ENCODE measurements around the gene RBFOX2. TPM values are rescaled to one million over a fixed set of nuclear protein-coding genes. Genes with fewer than 3 reads are reported as not detected.

The RBFOX2 gene
- total and polyA plus RNA-seq, 10 of the 15 experiments (the other 5 are each of a cell fraction or from before 2014, with no cell fraction given) = 0.01 to 2.7 (median 0.17) TPM; not detected in 4

DNA sequence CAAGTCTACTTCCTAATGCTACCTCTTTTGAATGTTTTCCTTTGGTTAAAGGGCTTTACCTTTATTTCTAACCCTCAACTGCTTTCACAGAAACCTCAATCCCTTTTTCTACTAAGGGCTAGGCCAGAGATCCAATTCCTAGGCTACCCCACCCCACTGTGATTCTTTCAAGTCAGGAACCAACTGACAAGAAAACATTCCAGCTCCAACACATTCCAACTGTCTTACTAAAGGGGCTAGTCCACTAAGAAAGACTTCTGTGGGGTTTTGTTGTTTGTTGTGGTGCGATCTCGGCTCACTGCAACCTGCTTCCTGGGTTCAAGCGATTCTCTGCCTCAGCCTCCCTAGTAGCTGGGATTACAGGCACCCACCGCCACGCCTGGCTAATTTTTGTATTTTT, 159.7 kb downstream of the RBFOX2 start:
- ATAC-seq = no peak
- H3K27ac ChIP-seq (ENCODE audit: control insufficient read depth, insufficient read depth) = no peak overlapping the region
- no peak overlapping the region for H2AFZ ChIP-seq (ENCODE audit: control insufficient read depth, low read depth, low read length)
- no peaks in the 10 kb centered on the region for H3K79me2 ChIP-seq (ENCODE audit: control insufficient read depth, insufficient read depth, low read length)
- no peaks in the 10 kb centered on the region for H3K36me3 ChIP-seq (ENCODE audit: control insufficient read depth in 2 of 2, insufficient read depth in 2 of 2, low read length in 1 of 2)
- DNase-seq (ENCODE audit: low read depth, low spot score) = no peak
- no peak overlapping the region for H3K4me3 ChIP-seq
- H3K27me3 ChIP-seq (replicated peaks in 1 of 2; ENCODE audit: control insufficient read depth in 2 of 2, insufficient read depth in 2 of 2, low read length in 1 of 2) = peaks cover 1 to 3% of the 10 kb centered on the region in 2 experiments; a peak in 2 of 4 replicates
- BruUV-seq (replicated peaks) = no TSS peak
- ChIA-PET CTCF (no interaction called here), RAD21 (ENCODE audit: unreplicated experiment) (interaction anchor here (1.0 kb wide), 1 partner anchor 241 kb away, joined by 3 read pairs; no protein-coding TSS in a partner anchor), POLR2A (no interaction called here), SMC1A (ENCODE audit: uncharacterized antibody, unreplicated experiment) (interaction anchor here (0.6 kb wide), 1 partner anchor 142 kb away, joined by 3 read pairs; no protein-coding TSS in a partner anchor)
- H3K9ac ChIP-seq (ENCODE audit: control insufficient read depth, insufficient read depth, low read length) = no peak overlapping the region
- no peaks in the 10 kb centered on the region for H3K9me3 ChIP-seq (replicated peaks; ENCODE audit: control insufficient read depth, insufficient read depth, low read length)
- intact Hi-C loops (cut with micrococcal nuclease; ENCODE audit: unreplicated experiment) = no loop called here
- no peaks in the 10 kb centered on the region for H4K20me1 ChIP-seq (ENCODE audit: control insufficient read depth, insufficient read depth)
- in situ Hi-C loops (cut with MboI) = no loop called here
- H3K4me1 ChIP-seq (ENCODE audit: control insufficient read depth, insufficient read depth, low read length) = no peaks in the 10 kb centered on the region
- WGBS (ENCODE audit: insufficient coverage, insufficient replicate concordance, low lambda C conversion rate, missing lambda C conversion rate) = 54% methylated on average over 5 of the region's 5 CpGs
- FAIRE-seq = no peak
- TF ChIP-seq NFYA (IDR thresholded peaks at IDR 0.05; ENCODE audit: borderline replicate concordance, low read depth, low read length) (no peak), BACH1 (IDR thresholded peaks at IDR 0.05; ENCODE audit: borderline replicate concordance) (no peak), ZNF207 (IDR thresholded peaks at IDR 0.05; ENCODE audit: borderline replicate concordance) (no peak), PAX5 (IDR thresholded peaks at IDR 0.05; ENCODE audit: borderline replicate concordance, low read depth, low read length) (no peak), HCFC1 (IDR thresholded peaks at IDR 0.05; ENCODE audit: low read length) (no peak), TCF12 (IDR thresholded peaks at IDR 0.05; ENCODE audit: low read depth, low read length) (no peak), TCF7 (IDR thresholded peaks at IDR 0.05; ENCODE audit: borderline replicate concordance) (no peak), HDAC6 (IDR thresholded peaks at IDR 0.05; ENCODE audit: unreplicated experiment) (no peak), MLLT1 (IDR thresholded peaks at IDR 0.05) (no peak), SPI1 (IDR thresholded peaks at IDR 0.05; ENCODE audit: borderline replicate concordance, insufficient read depth, low read depth, low read length) (no peak), SMC3 (IDR thresholded peaks at IDR 0.05; ENCODE audit: borderline replicate concordance, low read length) (no peak), ASH2L (IDR thresholded peaks at IDR 0.05; ENCODE audit: borderline replicate concordance, low read depth) (no peak), POLR2AphosphoS5 (IDR thresholded peaks at IDR 0.05; ENCODE audit: low read length) (no peak), SREBF1 (IDR thresholded peaks at IDR 0.05; ENCODE audit: low read length) (no peak), NBN (IDR thresholded peaks at IDR 0.05) (no peak), HDGF (IDR thresholded peaks at IDR 0.05) (no peak), ZBTB11 (CRISPR knock-in tag; IDR thresholded peaks at IDR 0.05) (no peak)
- TF ChIP-seq, protein P1, sequence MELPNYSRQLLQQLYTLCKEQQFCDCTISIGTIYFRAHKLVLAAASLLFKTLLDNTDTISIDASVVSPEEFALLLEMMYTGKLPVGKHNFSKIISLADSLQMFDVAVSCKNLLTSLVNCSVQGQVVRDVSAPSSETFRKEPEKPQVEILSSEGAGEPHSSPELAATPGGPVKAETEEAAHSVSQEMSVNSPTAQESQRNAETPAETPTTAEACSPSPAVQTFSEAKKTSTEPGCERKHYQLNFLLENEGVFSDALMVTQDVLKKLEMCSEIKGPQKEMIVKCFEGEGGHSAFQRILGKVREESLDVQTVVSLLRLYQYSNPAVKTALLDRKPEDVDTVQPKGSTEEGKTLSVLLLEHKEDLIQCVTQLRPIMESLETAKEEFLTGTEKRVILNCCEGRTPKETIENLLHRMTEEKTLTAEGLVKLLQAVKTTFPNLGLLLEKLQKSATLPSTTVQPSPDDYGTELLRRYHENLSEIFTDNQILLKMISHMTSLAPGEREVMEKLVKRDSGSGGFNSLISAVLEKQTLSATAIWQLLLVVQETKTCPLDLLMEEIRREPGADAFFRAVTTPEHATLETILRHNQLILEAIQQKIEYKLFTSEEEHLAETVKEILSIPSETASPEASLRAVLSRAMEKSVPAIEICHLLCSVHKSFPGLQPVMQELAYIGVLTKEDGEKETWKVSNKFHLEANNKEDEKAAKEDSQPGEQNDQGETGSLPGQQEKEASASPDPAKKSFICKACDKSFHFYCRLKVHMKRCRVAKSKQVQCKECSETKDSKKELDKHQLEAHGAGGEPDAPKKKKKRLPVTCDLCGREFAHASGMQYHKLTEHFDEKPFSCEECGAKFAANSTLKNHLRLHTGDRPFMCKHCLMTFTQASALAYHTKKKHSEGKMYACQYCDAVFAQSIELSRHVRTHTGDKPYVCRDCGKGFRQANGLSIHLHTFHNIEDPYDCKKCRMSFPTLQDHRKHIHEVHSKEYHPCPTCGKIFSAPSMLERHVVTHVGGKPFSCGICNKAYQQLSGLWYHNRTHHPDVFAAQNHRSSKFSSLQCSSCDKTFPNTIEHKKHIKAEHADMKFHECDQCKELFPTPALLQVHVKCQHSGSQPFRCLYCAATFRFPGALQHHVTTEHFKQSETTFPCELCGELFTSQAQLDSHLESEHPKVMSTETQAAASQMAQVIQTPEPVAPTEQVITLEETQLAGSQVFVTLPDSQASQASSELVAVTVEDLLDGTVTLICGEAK (IDR thresholded peaks at IDR 0.05; ENCODE audit: borderline replicate concordance) = no peak
- no peak overlapping the region for H3K4me2 ChIP-seq (ENCODE audit: control insufficient read depth, insufficient read depth)

All from GM12878 (cell line).